IMR-90 (cell line): ENCODE measurements around the gene IL31RA. TPM values are rescaled to one million over a fixed set of nuclear protein-coding genes. Genes with fewer than 3 reads are reported as not detected.

Experiments used
- ATAC-seq: fragments of 200-7000 bp; cut with Tn5 transposase; 2 replicates; pipeline ENCODE4 v1.9.1; 2020; ENCODE audit warnings: low read depth, mild to moderate bottlenecking, moderate library complexity
- BruUV-seq: library from RNA; stranded (reverse); fragments of 400-500 nt; replicated peaks from 2 replicates; lab custom pipeline; 2021; lab: Mats Ljungman, UMichigan
- CTCF ChIA-PET: fragments of 300-600 bp; formaldehyde crosslinking; extraction: SDS; loops from one replicate; lab custom pipeline; 2021; ENCODE audit warnings: antibody characterized with exemption; lab: Yijun Ruan, JAX
- POLR2A ChIA-PET: fragments of 300-600 bp; sonication (Branson Sonifier 250); formaldehyde crosslinking; loops from one replicate; lab custom pipeline; 2022; ENCODE audit warnings: antibody characterized with exemption; ENCODE audit not compliant: unreplicated experiment; lab: Charles Lee
- DNase-seq: peaks from one replicate; pipeline ENCODE4 v3.0.0; 2013
- H2AFZ ChIP-seq: replicated peaks from 2 replicates; pipeline ENCODE3; 2013; ENCODE audit warnings: low read length, mild to moderate bottlenecking; ENCODE audit not compliant: poor library complexity
- H2AK5ac ChIP-seq: 2 replicates; pipeline ENCODE4 v1.6.1; 2013; ENCODE audit warnings: low read depth, low read length, inconsistent platforms
- H2AK9ac ChIP-seq: replicated peaks from 2 replicates; pipeline ENCODE3; 2013; ENCODE audit warnings: mild to moderate bottlenecking, low read depth, low read length, moderate library complexity; ENCODE audit not compliant: poor library complexity
- H2BK120ac ChIP-seq: 2 replicates; pipeline ENCODE4 v1.6.1; 2013; ENCODE audit warnings: low read depth, low read length, inconsistent platforms
- H2BK15ac ChIP-seq: 3 replicates; pipeline ENCODE4 v1.6.1; 2013; ENCODE audit warnings: low read depth, low read length, inconsistent platforms
- H2BK20ac ChIP-seq: 2 replicates; pipeline ENCODE4 v1.6.1; 2013; ENCODE audit warnings: low read depth, mild to moderate bottlenecking, inconsistent platforms, low read length, moderate library complexity
- H2BK5ac ChIP-seq: 2 replicates; pipeline ENCODE4 v1.6.1; 2013; ENCODE audit warnings: mild to moderate bottlenecking, low read depth, low read length, inconsistent platforms; ENCODE audit not compliant: poor library complexity, severe bottlenecking
- H3K14ac ChIP-seq: replicated peaks from 2 replicates; pipeline ENCODE4 v1.6.1; 2013; ENCODE audit warnings: low read depth, low read length, inconsistent platforms
- H3K18ac ChIP-seq: 2 replicates; pipeline ENCODE4 v1.6.1; 2013; ENCODE audit warnings: low read depth, low read length, control low read depth
- H3K23ac ChIP-seq: 2 replicates; pipeline ENCODE4 v1.6.1; 2013; ENCODE audit warnings: low read depth, low read length, inconsistent platforms
- H3K27ac ChIP-seq: 2 replicates; pipeline ENCODE4 v1.5.1; 2013; ENCODE audit warnings: mild to moderate bottlenecking, control low read depth, low read length; ENCODE audit not compliant: insufficient read depth
- H3K27me3 ChIP-seq: 2 replicates; pipeline ENCODE4 v1.6.1; 2013; ENCODE audit warnings: low read length; ENCODE audit not compliant: control insufficient read depth, insufficient read depth
- H3K36me3 ChIP-seq: 2 replicates; pipeline ENCODE4 v1.6.1; 2013; ENCODE audit warnings: low read length, mixed read lengths; ENCODE audit not compliant: control insufficient read depth, insufficient read depth
- H3K4ac ChIP-seq: 2 replicates; pipeline ENCODE4 v1.6.1; 2013; ENCODE audit warnings: low read depth, low read length, inconsistent platforms
- H3K4me1 ChIP-seq: 2 replicates; pipeline ENCODE4 v1.6.1; 2013; ENCODE audit warnings: low read length, mixed read lengths; ENCODE audit not compliant: control insufficient read depth, insufficient read depth
- H3K4me2 ChIP-seq: 2 replicates; pipeline ENCODE4 v1.6.1; 2013; ENCODE audit warnings: low read depth, mild to moderate bottlenecking, control low read depth, low read length, moderate library complexity
- H3K4me3 ChIP-seq: 2 replicates; pipeline ENCODE4 v1.5.1; 2013; ENCODE audit warnings: low read depth, mild to moderate bottlenecking, control low read depth, low read length, moderate library complexity; ENCODE audit not compliant: insufficient read depth
- H3K56ac ChIP-seq: 2 replicates; pipeline ENCODE4 v1.6.1; 2013; ENCODE audit warnings: low read length, inconsistent platforms; ENCODE audit not compliant: insufficient read depth; ENCODE audit errors: extremely low read depth
- H3K79me1 ChIP-seq, 2 experiments: 2 replicates each; pipeline ENCODE4 v1.6.1; 2013; ENCODE audit warnings: low read length in 2 of 2, inconsistent platforms in 1 of 2, low read depth in 1 of 2
- H3K9ac ChIP-seq: 2 replicates; pipeline ENCODE4 v1.6.1; 2013; ENCODE audit warnings: low read depth, low read length, control low read depth
- H3K9me1 ChIP-seq: 2 replicates; pipeline ENCODE4 v1.6.1; 2013; ENCODE audit warnings: low read length, inconsistent platforms; ENCODE audit not compliant: insufficient read depth
- H3K9me3 ChIP-seq: 2 replicates; pipeline ENCODE4 v1.6.1; 2013; ENCODE audit warnings: low read length; ENCODE audit not compliant: control insufficient read depth, insufficient read depth
- H4K20me1 ChIP-seq: 2 replicates; pipeline ENCODE4 v1.6.1; 2013; ENCODE audit warnings: low read length, inconsistent platforms; ENCODE audit not compliant: insufficient read depth
- H4K5ac ChIP-seq: 2 replicates; pipeline ENCODE4 v1.6.1; 2013; ENCODE audit warnings: mild to moderate bottlenecking, low read depth, low read length, control low read depth
- H4K8ac ChIP-seq, 2 experiments: 2 replicates each; pipeline ENCODE4 v1.6.1; 2013; ENCODE audit warnings: low read depth in 2 of 2, low read length in 2 of 2, control low read depth in 1 of 2, inconsistent platforms in 1 of 2
- H4K91ac ChIP-seq: 2 replicates; pipeline ENCODE4 v1.6.1; 2013; ENCODE audit warnings: low read depth, low read length, inconsistent platforms; ENCODE audit not compliant: insufficient read depth
- CEBPB ChIP-seq: IDR thresholded peaks from 2 replicates; pipeline ENCODE4 v1.6.1; 2012; ENCODE audit warnings: low read depth, low read length, improper control_type of control experiment
- ELK1 ChIP-seq: fragments of 150-350 bp; IDR thresholded peaks from 2 replicates; pipeline ENCODE4 v1.6.1; 2016; ENCODE audit warnings: low read depth, mild to moderate bottlenecking, low read length, moderate library complexity, borderline replicate concordance
- MAFK ChIP-seq: IDR thresholded peaks from 2 replicates; pipeline ENCODE4 v1.6.1; 2012; ENCODE audit warnings: low read depth, low read length, improper control_type of control experiment
- MAZ ChIP-seq: IDR thresholded peaks from 2 replicates; pipeline ENCODE4 v1.6.1; 2012; ENCODE audit warnings: low read depth, mild to moderate bottlenecking, low read length, improper control_type of control experiment, moderate library complexity, borderline replicate concordance
- POLR2A ChIP-seq: IDR thresholded peaks from 2 replicates; pipeline ENCODE4 v1.6.1; 2012; ENCODE audit warnings: mild to moderate bottlenecking, low read depth, low read length
- RFX5 ChIP-seq: IDR thresholded peaks from 2 replicates; pipeline ENCODE4 v1.8.0; 2012; ENCODE audit warnings: low read depth, mild to moderate bottlenecking, low read length, moderate library complexity
- WGBS, 2 experiments: methylation state at CpG; one replicate each; pipeline versions ENCODE4 v1.1.5 to v1.1.7; 2013; ENCODE audit warnings: missing lambda C conversion rate in 2 of 2; ENCODE audit not compliant: insufficient read length in 1 of 2; ENCODE audit errors: extremely low coverage in 2 of 2; 5-methylcytosine and 5-hydroxymethylcytosine counted together
- dilution Hi-C: fragments of 300-500 bp; cut with HindIII; formaldehyde crosslinking; loops from one replicate; pipeline ENCODE4 v1.14.3; 2018; ENCODE audit warnings: low sequenced_read_pairs; ENCODE audit not compliant: unreplicated experiment
- in situ Hi-C: fragments of 300-500 bp; cut with MboI; formaldehyde crosslinking; loops from 3 replicates; pipeline ENCODE4 v1.14.3; 2019; ENCODE audit warnings: low sequenced_read_pairs, inconsistent platforms, mixed read lengths
- intact Hi-C: fragments of 100-400 bp; cut with micrococcal nuclease; formaldehyde crosslinking; loops from 2 replicates; pipeline ENCODE4 v1.10.0; 2022
- polyA plus RNA-seq, 3 experiments: library from polyadenylated mRNA; depleted of rRNA; stranded (reverse); fragments of >200 nt; gene quantifications; 2 replicates each; pipeline ENCODE4 v1.2.3, GENCODE V29; 2012; ENCODE audit warnings: low replicate concordance in 1 of 3
- total RNA-seq: library from RNA; depleted of rRNA; stranded (reverse); fragments of >200 nt; gene quantifications from 2 replicates; pipeline ENCODE4 v1.2.3, GENCODE V29; 2012

IL31RA gene
- total and polyA plus RNA-seq, 2 of the 4 experiments (the other 2 are of a cell fraction): 0.39 to 0.90 TPM

DNA sequence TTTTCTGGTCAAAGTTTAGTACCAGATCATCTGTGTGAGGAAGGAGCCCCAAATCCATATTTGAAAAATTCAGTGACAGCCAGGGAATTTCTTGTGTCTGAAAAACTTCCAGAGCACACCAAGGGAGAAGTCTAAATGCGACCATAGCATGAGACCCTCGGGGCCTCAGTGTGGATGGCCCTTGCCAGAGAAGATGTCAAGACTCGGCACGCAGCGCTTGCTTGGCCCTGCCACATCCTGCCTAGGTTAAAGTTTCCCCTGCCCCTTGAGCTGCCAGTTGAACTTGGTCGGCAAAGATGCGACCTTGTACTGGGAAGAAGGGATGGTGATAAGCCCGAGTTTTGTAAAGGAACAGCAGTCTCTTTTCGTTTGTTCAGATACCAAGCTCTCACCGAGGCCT, 65.8 kb downstream of the IL31RA start:
- no peak overlapping the region for H2AK9ac ChIP-seq
- BruUV-seq: no TSS peak
- ATAC-seq (no peak), DNase-seq (no peak)
- ChIA-PET CTCF (no interaction called here), POLR2A (no interaction called here)
- no peak overlapping the region for H2BK120ac ChIP-seq
- dilution Hi-C loops (no loop called here), in situ Hi-C loops (loop anchor here (25.0 kb wide), 1 partner anchor 580 kb away; no protein-coding TSS in a partner anchor), intact Hi-C loops (loop anchor here (10.0 kb wide), 1 partner anchor 582 kb away; no protein-coding TSS in a partner anchor)
- H3K14ac ChIP-seq: no peak overlapping the region
- H4K20me1 ChIP-seq: no peaks in the 10 kb centered on the region
- H2BK15ac ChIP-seq: no peak overlapping the region
- H4K5ac ChIP-seq: no peak overlapping the region
- no peak overlapping the region for H2AK5ac ChIP-seq
- H3K23ac ChIP-seq: no peak overlapping the region
- TF ChIP-seq POLR2A: no peak
- no peak for TF ChIP-seq MAFK
- no peak for TF ChIP-seq RFX5
- TF ChIP-seq MAZ: no peak
- TF ChIP-seq ELK1: no peak
- no peak for TF ChIP-seq CEBPB
- no peaks in the 10 kb centered on the region for H3K9me3 ChIP-seq
- no peaks in the 10 kb centered on the region for H3K79me1 ChIP-seq
- no peak overlapping the region for H3K4me3 ChIP-seq
- H3K36me3 ChIP-seq: no peaks in the 10 kb centered on the region
- no peak overlapping the region for H3K56ac ChIP-seq
- no peak overlapping the region for H4K8ac ChIP-seq
- no peak overlapping the region for H2BK5ac ChIP-seq
- no peak overlapping the region for H3K4ac ChIP-seq
- H4K91ac ChIP-seq: no peak overlapping the region
- no peaks in the 10 kb centered on the region; the same call in 1 of the 2 replicates for H3K4me1 ChIP-seq
- H2BK20ac ChIP-seq: no peak overlapping the region
- H2AFZ ChIP-seq: no peak overlapping the region
- H3K9me1 ChIP-seq: no peaks in the 10 kb centered on the region
- WGBS, 2 experiments: 75% methylated on average over 4 of the region's 10 CpGs; no CpG with 5 or more reads in 1 of the 2 experiments
- H3K27ac ChIP-seq: no peak overlapping the region
- H3K18ac ChIP-seq: no peak overlapping the region
- H3K9ac ChIP-seq: no peak overlapping the region
- H3K4me2 ChIP-seq: no peak overlapping the region
- H3K27me3 ChIP-seq: no peaks in the 10 kb centered on the region
